Muscle of back (tissue), 11 donors: ENCODE results near the gene ZNF691. TPM values are rescaled to one million over a fixed set of nuclear protein-coding genes. Genes with fewer than 3 reads are reported as not detected.

Experiments
- DNase-seq, 3 donors: peaks; one replicate each; pipeline versions ENCODE4 v3.0.0 to v3.0.0-alpha.2; 2013
- polyA plus RNA-seq, 10 donors: library from polyadenylated mRNA; unstranded; fragments of 120-200 nt; gene quantifications; one replicate each; pipeline ENCODE4 v1.2.1, GENCODE V29; 2013; ENCODE audit not compliant: insufficient read length in 10 of 10

Gene ZNF691
- polyA plus RNA-seq, 10 donors: 7.5 to 11.6 (median 9.2) TPM

DNA sequence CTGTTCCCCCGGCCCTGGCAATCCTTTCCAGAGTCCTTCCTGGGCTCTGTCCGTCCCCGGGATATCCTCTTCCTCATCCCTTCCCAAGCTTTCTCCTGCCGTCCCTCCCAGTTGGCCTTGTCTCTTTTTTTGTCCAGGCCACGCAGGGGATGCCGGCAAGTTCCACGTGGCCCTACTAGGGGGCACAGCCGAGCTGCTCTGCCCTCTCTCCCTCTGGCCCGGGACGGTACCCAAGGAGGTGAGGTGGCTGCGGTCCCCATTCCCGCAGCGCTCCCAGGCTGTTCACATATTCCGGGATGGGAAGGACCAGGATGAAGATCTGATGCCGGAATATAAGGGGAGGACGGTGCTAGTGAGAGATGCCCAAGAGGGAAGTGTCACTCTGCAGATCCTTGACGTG, 15.8 kb upstream of the ZNF691 start:
- DNase-seq: no peak

DNA sequence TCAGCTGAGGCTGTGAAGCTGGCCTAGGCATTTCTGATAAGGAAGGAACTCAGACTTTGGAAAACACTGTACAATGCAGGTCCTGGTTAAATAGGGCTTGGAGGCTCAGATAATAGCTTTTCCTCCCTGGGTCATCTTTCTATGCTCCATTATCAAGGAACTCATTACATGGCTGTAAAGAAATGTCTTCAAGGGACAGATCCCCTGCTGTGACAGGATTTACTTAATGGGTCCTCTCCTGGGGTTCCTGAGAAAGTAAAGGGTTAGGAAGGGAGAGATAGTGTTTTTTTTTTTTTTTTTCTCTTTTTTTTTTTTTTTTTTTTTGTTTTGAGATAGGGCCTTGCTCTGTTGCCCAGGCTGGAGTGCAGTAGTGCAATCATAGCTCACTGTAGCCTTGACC, 15.1 kb upstream of the ZNF691 start:
- DNase-seq: no peak

DNA sequence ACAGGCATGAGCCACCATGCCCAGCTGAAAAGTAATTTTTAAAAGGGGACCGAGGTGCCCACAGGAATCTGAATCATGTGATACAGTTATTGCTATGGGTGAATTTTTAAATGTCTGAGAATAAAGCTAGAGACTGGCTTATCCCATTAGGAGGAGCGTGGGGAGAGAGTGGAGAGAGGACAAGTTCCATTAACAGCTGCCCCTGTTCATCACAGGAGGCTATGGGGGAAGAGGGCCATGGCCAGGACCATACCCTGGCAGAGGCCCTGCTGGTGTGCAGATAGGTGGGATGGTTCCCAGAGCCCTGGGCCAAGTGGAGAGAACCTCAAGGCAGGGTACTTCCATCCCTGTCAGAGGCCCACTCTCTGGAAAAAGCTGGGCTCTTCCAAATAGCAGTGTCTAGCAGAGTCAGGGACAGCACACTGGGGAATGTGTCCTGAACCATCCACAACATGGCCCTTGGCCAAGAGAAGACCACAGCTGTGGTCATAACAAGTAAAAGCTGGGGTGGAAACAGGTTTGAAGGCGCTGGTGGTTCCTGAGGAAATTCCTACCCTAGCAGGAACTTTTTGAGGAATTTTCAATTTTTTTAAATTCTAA, 13.7 kb upstream of the ZNF691 start:
- peak; percentile 20 to 54 (median 26) for DNase-seq

DNA sequence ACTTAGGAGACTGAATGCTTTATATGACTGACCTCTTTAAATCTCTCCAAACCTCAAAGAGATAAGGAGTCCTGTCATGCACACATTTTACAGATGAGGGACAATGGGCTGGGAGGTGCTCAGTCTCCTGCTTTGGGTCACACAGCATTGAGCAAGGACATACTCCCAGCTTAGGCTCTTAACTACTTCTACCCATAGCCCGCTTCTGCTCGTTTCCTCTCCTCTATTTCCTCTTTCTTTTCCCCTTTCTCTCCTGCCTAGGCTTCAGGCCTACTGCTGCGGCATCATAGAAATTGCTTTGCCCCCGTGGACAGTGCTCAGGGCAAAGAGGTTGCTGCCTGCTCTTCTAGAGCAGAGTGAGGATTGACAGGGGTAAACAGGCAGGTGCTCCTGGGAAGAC, 12.4 kb upstream of the ZNF691 start:
- no peak for DNase-seq

DNA sequence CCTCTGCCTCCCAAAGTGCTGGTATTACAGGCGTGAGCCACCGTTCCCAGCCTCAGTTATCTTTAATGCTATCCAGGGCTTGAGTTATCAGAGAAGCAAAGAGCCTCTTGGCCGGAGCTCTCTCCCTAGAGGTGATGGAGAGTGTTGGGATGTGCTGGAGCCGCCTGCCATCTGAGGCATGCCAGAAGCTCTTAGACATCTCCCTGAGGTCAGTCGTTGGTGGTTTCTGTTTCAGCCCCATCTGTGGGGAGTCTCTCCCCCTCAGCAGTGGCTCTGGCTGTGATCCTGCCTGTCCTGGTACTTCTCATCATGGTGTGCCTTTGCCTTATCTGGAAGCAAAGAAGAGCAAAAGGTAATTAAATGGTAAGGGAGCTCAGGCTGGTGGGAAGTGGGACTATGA, 11.6 kb upstream of the ZNF691 start:
- no peak for DNase-seq

DNA sequence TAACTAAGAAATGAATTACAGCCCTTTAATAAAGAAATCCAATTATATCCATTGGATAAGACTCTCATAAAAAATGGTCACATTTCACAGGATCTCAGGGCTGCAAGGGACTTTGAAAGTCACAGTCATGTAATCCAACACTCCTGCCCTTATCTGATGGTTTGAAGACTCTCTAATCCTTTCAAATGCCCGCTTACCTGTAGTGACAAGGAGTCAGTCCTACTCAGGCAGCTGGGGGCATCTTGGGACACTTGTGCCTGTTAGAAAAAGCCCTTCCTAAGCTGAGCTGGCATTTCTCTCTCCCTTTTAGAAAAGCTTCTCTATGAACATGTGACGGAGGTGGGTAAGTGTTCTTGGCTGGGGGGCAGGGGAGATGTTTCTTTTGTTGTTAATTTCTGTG, 11.0 kb upstream of the ZNF691 start:
- DNase-seq: no peak

DNA sequence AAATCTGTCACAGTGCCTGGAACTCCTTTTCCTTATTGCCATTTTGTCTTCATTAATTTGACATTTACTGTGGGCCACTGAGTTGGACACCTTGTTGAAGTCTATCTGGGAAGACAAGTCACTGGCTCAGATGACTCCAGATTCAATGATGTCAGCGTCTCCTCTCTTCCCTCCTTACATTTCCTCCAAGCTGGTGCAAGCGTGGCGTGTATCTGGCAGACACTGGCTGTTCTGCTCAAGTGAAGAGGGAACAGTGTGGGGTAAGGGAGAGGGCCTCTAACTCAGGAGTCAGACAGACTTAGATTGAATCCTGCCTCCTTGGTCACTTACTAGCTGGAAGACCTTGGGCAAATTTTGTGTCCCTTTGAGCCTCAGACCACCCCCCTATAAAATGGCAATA, 8.7 kb upstream of the ZNF691 start:
- no peak for DNase-seq

DNA sequence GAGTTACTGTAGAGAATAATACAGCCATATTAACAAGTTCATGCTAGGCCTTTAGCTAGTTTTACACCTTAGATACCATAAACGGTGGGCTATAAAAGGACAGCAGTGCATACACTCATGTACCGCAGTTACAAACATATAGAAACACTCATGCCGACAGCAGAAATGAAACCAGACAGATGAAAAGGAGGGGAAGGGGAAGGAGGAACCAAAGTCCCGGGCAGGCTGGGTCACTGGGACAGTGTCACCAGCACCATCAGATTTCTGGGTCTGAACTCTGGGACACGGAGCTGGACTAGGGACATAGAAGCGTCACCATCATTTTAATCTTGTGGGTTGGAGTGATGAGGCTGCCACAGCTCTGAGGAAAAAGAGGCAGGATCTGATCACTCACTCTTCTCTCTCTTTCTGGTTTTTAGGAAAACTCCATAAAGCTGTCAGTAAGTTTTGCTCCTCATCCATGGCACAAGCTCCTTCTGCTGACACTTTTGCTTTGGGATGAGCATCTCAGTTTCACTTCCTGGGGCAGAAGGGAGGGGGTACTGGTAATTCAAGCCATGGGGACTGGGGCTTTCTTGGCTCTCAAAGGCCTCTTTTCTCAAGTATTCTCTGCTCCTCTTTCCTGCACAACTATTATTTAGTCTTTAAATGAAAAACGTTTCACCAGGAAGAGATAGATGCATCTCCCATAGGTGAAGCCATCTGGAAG, 7.8 kb upstream of the ZNF691 start:
- no peak for DNase-seq

DNA sequence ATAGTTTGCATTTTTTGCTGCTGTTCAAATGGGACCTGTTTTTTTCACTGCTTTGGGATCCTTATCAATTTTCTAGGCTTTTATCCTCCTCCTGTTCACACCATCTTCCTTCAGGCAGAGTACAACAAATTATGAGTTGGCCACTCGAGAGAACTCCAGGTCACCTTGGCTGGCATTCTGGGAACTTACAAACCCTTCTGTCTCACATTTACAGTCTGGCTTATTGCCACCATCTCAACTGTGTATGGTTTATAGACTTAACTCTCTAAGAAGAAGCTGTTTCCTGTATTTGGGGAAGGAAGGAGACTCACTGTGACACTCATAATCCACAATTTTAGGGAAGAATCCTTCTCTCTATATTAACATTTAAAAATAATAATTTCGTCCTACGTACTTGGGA, 5.4 kb upstream of the ZNF691 start:
- DNase-seq: no peak

DNA sequence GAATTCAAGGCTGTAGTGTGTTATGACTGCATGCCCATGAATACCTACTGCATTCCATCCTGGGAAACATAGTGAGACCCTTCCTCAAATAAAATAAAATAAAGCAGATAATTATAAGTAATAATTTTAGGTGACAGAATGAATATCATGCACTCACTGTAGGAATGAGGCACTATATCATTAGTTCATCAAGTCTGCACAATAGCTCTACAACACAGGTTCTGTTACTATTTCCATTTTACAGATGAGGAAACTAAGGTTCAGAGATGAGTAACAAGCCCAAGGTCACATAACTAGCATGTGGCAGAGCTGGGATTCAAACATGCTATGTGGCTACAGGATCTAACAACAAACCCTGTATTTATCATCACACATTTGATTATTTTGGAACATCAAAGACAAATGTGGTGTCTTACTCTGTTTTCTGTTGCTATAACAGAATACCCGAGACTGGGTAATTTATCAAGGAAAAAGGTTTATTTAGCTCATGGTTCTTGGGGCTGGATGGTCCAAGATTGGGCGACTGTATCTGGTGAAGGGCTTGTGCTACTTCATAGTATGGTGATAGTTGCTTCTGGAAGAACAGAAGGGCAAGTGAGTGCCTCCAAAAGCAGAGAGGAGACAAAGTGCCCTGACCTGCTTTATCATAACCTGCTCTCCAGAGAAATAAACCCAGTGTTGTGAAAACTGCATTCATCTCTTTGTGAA, 4.8 kb upstream of the ZNF691 start:
- DNase-seq: no peak

DNA sequence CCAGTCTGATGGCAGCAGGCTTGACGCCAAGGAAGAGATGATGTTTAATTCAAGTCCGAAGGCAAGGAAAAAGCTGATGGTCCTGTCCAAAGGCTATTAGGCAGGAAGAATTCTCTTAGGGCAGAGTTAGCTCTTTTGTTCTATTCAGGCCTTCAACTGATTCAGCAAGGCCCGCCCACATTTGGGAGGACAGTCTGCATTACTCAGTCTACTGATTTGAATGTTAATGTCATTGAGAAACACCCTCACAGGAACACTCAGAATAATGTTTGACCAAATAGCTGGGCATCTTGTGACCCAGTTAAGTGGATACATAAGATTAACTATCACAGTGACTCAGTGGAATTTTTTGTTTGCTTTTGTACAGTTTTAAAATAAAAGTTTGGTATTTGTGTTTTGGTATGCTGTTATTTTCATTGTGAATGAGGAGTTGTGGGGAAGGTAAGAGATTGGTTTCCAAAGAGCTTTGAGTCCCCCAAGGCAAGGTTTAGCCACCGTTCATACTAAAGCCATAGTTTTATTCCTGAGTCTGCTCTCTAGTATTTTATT, 1.7 kb upstream of the ZNF691 start:
- DNase-seq: no peak

DNA sequence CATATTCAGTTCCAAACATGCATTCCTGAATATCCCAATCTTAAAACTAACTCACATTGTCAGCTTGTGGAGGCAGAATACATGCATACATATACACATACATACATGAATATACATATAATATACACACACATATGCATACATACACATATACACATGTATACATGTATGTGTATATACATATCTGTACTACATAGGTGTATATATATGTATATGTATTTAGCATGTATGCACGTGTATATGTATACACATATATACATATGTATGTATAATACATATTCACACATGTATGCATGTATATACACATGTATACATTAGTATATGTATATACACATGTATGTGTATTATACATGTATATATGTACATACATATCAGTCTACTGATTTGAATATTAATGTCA, 1.2 kb upstream of the ZNF691 start:
- DNase-seq: no peak

DNA sequence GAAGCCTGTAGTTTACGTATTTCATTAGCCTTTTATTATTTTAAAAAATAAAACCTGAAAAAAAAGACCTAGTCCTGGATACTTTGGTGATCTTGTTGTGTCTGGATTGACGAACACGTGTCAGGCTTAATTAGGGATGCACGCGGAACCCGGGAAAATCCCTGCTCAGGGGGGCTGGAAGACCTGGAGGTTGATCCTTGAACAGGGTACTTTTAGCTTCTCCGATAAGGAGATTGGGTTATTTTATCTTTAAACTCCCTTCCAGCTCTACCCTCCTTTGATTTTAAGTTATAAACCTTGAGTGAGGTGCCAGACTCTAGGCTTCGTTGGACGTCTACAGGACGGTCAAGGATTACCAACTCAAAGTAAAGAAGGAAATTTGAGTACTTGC, 552 bp upstream of the ZNF691 start:
- no peak for DNase-seq

DNA sequence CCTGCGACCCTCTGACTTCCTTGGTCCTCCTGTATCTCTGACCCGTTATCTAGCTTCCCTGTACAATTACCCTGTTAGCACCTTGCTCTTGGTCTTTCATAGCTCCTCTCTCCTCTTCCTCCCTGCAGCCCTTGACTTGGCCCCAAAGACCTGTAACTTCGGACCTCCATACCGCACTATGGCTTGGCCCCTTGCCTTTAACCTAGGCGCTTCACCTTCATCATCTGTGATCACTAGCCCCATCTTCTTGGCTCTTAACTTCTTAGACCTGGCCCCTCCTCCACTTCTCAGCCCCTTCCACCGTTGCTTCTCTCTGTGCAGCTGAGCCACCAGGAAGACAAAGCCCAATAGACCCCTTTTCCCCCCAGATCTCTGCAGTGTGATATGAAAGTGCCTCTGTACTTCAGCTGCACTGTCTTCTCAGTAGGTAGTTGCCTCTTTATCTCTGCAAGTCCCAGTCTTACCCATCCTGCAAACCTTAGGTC, 740 bp downstream of the ZNF691 start:
- DNase-seq: no peak

DNA sequence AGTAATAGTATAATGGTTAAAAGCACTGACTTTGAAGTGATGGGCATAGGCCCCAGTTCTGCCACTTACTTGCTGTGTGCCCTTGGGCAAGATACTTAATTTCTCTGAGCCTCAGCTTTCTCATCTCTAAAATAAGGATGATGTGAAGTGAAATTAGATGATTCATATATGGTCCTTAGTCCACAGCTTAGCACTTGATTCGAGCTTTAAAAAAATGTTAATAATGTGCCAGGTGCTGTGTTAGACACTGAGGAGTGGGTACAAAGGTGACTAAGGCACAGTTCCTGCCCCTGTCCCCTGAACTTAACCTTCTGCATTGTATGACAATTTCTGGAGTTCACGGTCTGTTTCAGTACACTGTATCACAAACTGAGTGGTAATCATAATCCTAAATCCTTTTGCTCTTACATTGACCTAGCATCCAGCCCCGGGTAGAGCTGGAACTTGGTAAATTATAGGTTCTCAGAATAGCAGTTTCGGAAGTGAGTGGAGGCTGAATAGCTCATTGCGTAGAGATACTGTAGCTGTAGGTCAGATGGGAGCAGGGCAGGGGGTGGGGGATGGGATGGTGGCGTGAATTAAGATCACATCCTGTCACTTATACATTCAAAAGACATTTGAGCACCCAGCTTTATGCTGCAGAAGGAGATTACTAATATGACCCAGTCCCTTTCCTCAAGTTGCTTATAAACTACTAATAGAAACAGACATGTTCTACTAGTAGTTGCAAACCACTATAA, 1.5 kb downstream of the ZNF691 start:
- DNase-seq: no peak

DNA sequence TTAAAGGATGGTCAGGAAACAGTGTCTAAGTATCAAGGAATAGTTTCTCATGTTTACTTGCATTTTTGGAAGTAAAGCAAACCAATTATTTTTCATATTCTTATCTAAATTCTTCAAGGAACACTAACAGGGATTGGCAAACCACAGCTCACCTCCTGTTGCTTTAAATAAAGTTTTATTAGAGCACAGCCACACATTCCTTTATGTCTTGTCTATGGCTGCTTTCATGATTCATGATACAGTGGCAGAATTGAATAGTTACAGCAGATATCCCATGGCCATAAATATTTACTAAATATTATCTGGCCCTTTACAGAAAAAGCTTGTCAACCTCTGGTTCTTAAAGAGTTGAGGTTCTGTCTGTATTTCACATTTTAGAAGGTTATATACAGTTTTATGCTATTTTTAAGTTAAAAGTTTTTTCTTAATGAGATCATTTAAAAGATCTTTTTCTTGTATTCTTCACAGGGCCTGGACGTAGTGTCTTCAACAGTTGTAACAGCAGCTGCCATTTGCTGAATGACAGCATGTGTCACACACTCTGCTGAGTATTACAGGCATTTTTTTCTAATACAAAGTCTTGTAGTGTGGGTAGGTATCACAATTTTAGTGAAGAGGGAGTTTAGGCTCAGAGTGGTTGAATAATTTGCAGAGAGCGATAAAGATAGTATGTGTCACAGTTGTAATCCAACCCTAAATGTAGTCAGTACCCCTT, 2.6 kb downstream of the ZNF691 start:
- no peak for DNase-seq

DNA sequence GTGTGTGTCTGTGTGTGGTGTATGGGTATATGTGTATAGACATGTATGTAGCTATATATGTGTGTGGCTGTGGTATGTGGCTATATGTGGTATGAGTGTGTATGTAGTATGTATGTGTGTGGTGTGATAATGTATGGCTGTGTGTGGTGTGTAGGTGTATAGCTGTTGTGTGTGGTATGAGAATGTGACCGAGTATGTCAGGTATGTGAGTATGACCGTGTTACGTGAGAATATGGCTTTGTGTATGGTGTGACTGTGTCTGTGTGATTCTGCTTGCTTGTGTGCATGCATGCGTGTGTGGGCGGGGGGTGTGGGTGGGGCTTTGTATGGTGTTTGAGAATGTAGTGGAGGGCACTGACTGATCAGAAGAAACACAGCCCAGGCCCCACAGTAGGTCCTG, 3.5 kb downstream of the ZNF691 start:
- DNase-seq: no peak

DNA sequence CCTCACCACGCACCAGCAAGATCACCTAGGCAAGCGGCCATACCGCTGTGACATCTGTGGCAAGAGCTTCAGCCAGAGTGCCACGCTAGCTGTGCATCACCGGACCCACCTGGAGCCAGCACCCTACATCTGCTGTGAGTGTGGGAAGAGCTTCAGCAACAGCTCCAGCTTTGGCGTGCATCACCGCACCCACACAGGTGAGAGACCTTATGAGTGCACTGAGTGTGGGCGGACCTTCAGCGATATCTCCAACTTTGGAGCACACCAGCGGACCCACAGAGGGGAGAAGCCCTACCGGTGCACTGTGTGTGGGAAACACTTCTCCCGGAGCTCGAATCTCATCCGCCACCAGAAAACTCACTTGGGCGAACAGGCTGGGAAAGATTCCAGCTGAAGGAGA, 5.0 kb downstream of the ZNF691 start:
- no peak for DNase-seq

DNA sequence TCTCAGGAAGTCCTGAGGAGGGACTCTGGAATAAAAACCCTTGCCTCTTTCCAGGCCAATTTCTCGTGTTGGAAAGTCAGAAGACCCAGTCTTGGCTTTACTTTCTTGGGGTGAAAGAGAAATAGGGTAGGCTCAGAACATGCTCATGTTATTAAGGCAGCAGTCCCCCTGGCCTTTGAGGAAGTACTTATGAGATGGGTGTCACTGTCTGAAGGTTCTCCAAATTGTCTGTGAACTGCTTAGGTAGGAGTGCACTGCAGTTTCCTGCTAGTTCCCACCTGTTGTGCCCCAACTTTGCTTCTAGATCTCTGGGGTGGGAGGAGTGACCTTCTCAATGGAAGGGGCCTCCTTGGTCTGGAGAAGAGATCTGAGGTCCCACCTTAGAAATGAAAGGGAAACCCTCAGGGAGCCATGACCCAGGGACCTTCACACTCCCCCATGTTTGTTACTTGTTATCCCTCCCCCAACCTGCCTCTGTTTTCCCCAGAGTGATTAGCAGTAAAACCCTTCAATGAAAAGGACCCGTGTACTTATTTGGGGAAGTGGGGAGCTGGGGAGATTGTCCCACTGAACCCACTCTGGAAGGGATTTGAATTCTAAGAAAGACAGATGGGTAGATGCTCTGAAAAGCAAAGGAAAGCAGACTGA, 5.7 kb downstream of the ZNF691 start:
- no peak for DNase-seq

DNA sequence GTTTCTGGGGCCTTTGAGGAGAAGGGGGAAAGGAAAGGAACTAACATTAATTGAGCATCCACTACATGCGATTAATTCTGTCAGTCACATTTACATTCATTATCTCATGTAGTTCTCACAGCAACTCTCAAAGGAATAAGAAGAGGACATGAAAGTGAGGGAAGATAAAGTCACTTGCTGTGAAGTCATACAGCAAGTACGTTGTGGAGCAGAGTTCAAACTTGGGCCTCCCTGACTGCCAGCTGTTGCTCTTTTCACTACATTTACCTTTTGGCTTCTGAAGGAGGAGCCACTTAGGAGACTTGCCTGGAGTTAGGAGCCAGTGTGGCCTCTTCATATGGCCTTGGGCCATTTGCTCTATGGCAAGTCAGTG, 6.2 kb downstream of the ZNF691 start:
- DNase-seq: no peak
